Stimulated activated CD8-positive, alpha-beta memory T cell treated with anti-CD3 and anti-CD28 coated beads, Interleukin-4, amount 100 ng/mL, for 24 hours (primary cell): Measurements from ENCODE around the gene TBC1D10A.

Source experiments
- DNase-seq: peaks from one replicate; pipeline ENCODE4 v3.0.0-alpha.2; 2020; ENCODE audit warnings: low read depth

TBC1D10A gene

GRCh38 chr22:30245985-30246813, 80.5 kb downstream of the TBC1D10A start, which contains the start of gene LIF:
TSS of gene LIF (minus strand) at chr22:30246759. CDS start at chr22:30246695, 64 bp downstream.
- peak; percentile 45 for DNase-seq

- DNase-seq = no peak
These were observed 81.4 kb downstream of the TBC1D10A start for GRCh38 chr22:30245181-30245984.

GRCh38 chr22:30244641-30245040, 82.1 kb downstream of the TBC1D10A start:
- no peak for DNase-seq

GRCh38 chr22:30244066-30244465, 82.7 kb downstream of the TBC1D10A start:
- DNase-seq = no peak

- no peak for DNase-seq
These were observed 83.1 kb downstream of the TBC1D10A start for GRCh38 chr22:30243661-30244060.
